PFSK-1 (cell line): ENCODE data around the gene B3GLCT.

ENCODE experiments used
- POLR2AphosphoS5 ChIP-seq: IDR thresholded peaks from 2 replicates; pipeline ENCODE4 v1.6.1; 2012; ENCODE audit warnings: low read depth, mild to moderate bottlenecking, control low read depth, low read length, moderate library complexity
- REST ChIP-seq, 2 experiments: IDR thresholded peaks; 2 replicates each; pipeline versions ENCODE4 v1.6.1 to v1.8.0; 2011 to 2012; ENCODE audit warnings: low read depth in 2 of 2, low read length in 2 of 2, control low read depth in 1 of 2, inconsistent platforms in 1 of 2, mild to moderate bottlenecking in 1 of 2, moderate library complexity in 1 of 2; ENCODE audit not compliant: insufficient read depth in 1 of 2
- TAF1 ChIP-seq: IDR thresholded peaks from 2 replicates; pipeline ENCODE4 v1.6.1; 2012; ENCODE audit warnings: low read length, control low read depth, borderline replicate concordance; ENCODE audit not compliant: insufficient read depth

DNA sequence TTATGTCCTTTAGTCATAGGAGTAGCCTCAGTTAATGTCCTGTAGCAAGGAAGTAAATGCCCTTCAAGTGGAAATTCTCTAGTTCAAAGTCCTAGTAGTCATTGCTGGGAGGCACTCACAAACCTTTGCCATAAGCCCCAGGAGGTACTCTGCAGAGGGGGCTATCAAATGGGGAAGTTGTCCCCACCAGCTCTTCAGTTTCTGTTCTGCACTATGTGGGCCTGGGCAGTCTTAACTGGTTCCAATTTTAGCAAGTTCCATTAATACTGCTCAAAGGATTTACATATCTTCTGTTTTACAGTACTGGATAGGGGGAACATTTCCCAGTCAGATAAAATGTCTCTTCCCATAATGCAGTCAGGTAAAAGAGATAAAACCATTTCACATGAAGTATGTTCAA lies 101.3 kb downstream of the B3GLCT start:
- TF ChIP-seq POLR2AphosphoS5 (no peak), REST (IDR thresholded peaks at IDR 0.05; ENCODE audit: insufficient read depth in 1 of 2, low read depth in 2 of 2, low read length in 2 of 2) (no peak), TAF1 (no peak)
